Mesothelial cell of epicardium (in vitro differentiated cells): ENCODE measurements around the gene SFRP2. TPM values are rescaled to one million over a fixed set of nuclear protein-coding genes. Genes with fewer than 3 reads are reported as not detected.

Source experiments
- DNase-seq, 2 experiments: peaks; one replicate each; pipeline ENCODE4 v3.0.0; 2021; ENCODE audit warnings: low spot score in 2 of 2; ENCODE audit not compliant: unreplicated experiment in 2 of 2
- H3K27ac Mint-ChIP-seq: 2 replicates; pipeline ENCODE4 v1.8.0; 2021; ENCODE audit warnings: mixed read lengths
- H3K27me3 Mint-ChIP-seq: 2 replicates; pipeline ENCODE4 v1.8.0; 2021; ENCODE audit warnings: low read depth, mixed read lengths
- H3K36me3 Mint-ChIP-seq: 2 replicates; pipeline ENCODE4 v1.8.0; 2021; ENCODE audit warnings: mixed read lengths
- H3K4me1 Mint-ChIP-seq: 2 replicates; pipeline ENCODE4 v1.8.0; 2021; ENCODE audit warnings: mixed read lengths
- H3K4me3 Mint-ChIP-seq: 2 replicates; pipeline ENCODE4 v1.8.0; 2021; ENCODE audit warnings: mild to moderate bottlenecking, moderate library complexity, mixed read lengths
- H3K9me3 Mint-ChIP-seq: 2 replicates; pipeline ENCODE4 v1.8.0; 2021; ENCODE audit warnings: mixed read lengths
- total RNA-seq: library from RNA; stranded (reverse); gene quantifications from 3 replicates; pipeline ENCODE4 v1.2.1, GENCODE V29; 2021
- TF ChIP-seq, protein P1 (sequence below): fragments of 200-600 bp; sonication (generic); IDR thresholded peaks from one replicate; pipeline ENCODE4 v1.5.0; 2021; ENCODE audit warnings: antibody characterized with exemption; ENCODE audit not compliant: unreplicated experiment

The SFRP2 gene
- total RNA-seq, 1 donor from 2014 or later = 22.8 TPM

- TF ChIP-seq, protein P1, sequence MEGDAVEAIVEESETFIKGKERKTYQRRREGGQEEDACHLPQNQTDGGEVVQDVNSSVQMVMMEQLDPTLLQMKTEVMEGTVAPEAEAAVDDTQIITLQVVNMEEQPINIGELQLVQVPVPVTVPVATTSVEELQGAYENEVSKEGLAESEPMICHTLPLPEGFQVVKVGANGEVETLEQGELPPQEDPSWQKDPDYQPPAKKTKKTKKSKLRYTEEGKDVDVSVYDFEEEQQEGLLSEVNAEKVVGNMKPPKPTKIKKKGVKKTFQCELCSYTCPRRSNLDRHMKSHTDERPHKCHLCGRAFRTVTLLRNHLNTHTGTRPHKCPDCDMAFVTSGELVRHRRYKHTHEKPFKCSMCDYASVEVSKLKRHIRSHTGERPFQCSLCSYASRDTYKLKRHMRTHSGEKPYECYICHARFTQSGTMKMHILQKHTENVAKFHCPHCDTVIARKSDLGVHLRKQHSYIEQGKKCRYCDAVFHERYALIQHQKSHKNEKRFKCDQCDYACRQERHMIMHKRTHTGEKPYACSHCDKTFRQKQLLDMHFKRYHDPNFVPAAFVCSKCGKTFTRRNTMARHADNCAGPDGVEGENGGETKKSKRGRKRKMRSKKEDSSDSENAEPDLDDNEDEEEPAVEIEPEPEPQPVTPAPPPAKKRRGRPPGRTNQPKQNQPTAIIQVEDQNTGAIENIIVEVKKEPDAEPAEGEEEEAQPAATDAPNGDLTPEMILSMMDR = no peak
- no peak overlapping the region for H3K27ac Mint-ChIP-seq
- no peak overlapping the region for H3K4me3 Mint-ChIP-seq
- H3K9me3 Mint-ChIP-seq = no peaks in the 10 kb centered on the region
- peaks cover 23% of the 10 kb centered on the region for H3K27me3 Mint-ChIP-seq
- H3K4me1 Mint-ChIP-seq = no peaks in the 10 kb centered on the region
- no peak for DNase-seq
- no peaks in the 10 kb centered on the region for H3K36me3 Mint-ChIP-seq
Observed at GRCh38 chr4:153831245-153831644, 42.4 kb upstream of the SFRP2 start.

- no peaks in the 10 kb centered on the region for H3K36me3 Mint-ChIP-seq
- DNase-seq = no peak
- H3K4me3 Mint-ChIP-seq = no peak overlapping the region
- peaks cover 2% of the 10 kb centered on the region for H3K9me3 Mint-ChIP-seq
- TF ChIP-seq, protein P1 = no peak
- no peaks in the 10 kb centered on the region for H3K4me1 Mint-ChIP-seq
- no peak overlapping the region for H3K27ac Mint-ChIP-seq
- peaks cover 13% of the 10 kb centered on the region for H3K27me3 Mint-ChIP-seq
Observed at GRCh38 chr4:153825691-153826090, 36.8 kb upstream of the SFRP2 start.

DNA sequence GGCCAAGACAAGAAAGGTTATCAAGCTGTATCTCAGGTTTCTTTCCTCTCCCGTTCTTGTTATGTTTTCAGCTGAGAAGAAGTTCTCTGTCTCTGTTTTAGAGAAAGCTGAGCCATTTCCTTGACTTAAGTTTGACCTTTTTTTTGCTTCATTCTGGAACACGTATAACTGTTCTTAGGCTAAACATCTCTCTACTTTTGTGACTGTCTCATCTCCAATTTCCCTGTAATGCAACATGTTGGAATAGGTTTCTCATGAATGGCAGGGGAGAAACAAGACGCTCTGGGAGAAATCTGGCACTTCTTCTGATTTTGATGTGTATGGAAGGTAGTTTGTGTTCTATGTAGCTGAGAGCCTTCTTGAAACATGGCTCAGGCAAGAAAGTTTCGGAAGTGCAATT is 36.2 kb upstream of the SFRP2 start:
- no peak overlapping the region for H3K27ac Mint-ChIP-seq
- DNase-seq = no peak
- TF ChIP-seq, protein P1 = no peak
- H3K4me1 Mint-ChIP-seq = no peaks in the 10 kb centered on the region
- no peaks in the 10 kb centered on the region for H3K36me3 Mint-ChIP-seq
- peaks cover 7% of the 10 kb centered on the region for H3K9me3 Mint-ChIP-seq
- peaks cover 9% of the 10 kb centered on the region for H3K27me3 Mint-ChIP-seq
- no peak overlapping the region for H3K4me3 Mint-ChIP-seq

GRCh38 chr4:153824501-153824900 is 35.6 kb upstream of the SFRP2 start:
- H3K4me1 Mint-ChIP-seq = no peaks in the 10 kb centered on the region
- TF ChIP-seq, protein P1 = no peak
- H3K4me3 Mint-ChIP-seq = no peak overlapping the region
- DNase-seq = no peak
- H3K36me3 Mint-ChIP-seq = no peaks in the 10 kb centered on the region
- peaks cover 7% of the 10 kb centered on the region for H3K27me3 Mint-ChIP-seq
- H3K9me3 Mint-ChIP-seq = peaks cover 14% of the 10 kb centered on the region
- H3K27ac Mint-ChIP-seq = no peak overlapping the region

DNA sequence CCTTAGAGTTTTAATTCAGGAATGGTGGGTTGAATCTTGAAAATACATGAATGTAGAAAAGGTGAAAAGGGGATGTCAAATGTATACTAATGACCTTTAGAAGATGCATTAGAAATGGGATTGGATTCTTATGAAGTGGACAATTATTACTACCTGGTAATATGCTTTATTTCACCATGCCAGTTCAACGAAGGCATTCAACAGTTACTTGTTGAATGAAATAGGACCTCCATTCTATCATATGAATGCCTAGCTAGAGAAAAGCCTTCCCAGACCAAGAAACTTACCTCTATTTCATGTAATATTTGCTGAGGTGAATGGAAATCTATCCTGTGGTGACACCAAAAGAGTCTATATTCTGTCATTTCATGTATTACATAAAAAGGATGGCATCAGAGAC is 34.6 kb upstream of the SFRP2 start:
- no peak for DNase-seq
- H3K36me3 Mint-ChIP-seq = no peaks in the 10 kb centered on the region
- peaks cover 2% of the 10 kb centered on the region for H3K27me3 Mint-ChIP-seq
- no peak overlapping the region for H3K4me3 Mint-ChIP-seq
- H3K4me1 Mint-ChIP-seq = no peaks in the 10 kb centered on the region
- H3K27ac Mint-ChIP-seq = no peak overlapping the region
- peaks cover 16% of the 10 kb centered on the region for H3K9me3 Mint-ChIP-seq
- TF ChIP-seq, protein P1 = no peak

GRCh38 chr4:153822316-153822715 is 33.4 kb upstream of the SFRP2 start:
- no peak overlapping the region for H3K4me3 Mint-ChIP-seq
- TF ChIP-seq, protein P1 = no peak
- no peaks in the 10 kb centered on the region for H3K36me3 Mint-ChIP-seq
- no peak overlapping the region for H3K27ac Mint-ChIP-seq
- H3K9me3 Mint-ChIP-seq = peaks cover 16% of the 10 kb centered on the region
- H3K4me1 Mint-ChIP-seq = no peaks in the 10 kb centered on the region
- DNase-seq = no peak
- peaks cover 2% of the 10 kb centered on the region for H3K27me3 Mint-ChIP-seq
